NB4 (cell line): ENCODE results near the gene DYTN.

Experiments
- CTCF ChIP-seq: IDR thresholded peaks from one replicate; pipeline ENCODE4 v1.5.1; 2012; ENCODE audit warnings: low read depth, low read length
- MAX ChIP-seq: IDR thresholded peaks from 2 replicates; pipeline ENCODE4 v1.6.1; 2011; ENCODE audit warnings: low read depth, low read length

DNA sequence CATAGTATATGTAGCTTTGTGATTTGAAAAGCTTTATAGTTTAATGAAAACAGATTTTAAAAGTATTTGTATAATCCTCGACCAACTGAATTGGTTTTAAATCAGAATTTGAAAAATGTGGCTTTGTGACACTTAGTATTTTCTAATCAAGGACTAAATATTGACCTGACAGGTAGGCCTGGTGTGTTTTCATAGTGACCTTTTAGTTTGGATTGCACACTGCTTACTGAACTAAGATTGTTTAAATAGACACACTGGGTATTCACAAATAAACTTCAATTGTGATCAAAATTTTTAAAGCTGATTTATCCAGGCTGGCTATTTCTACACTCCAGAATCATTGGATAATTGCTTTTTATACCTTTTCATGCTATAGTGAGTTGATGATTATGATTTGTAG is 107.7 kb downstream of the DYTN start:
- TF ChIP-seq CTCF (no peak), MAX (no peak)
